HCT116 (cell line): ENCODE results near the gene MAGEA6. TPM values are rescaled to one million over a fixed set of nuclear protein-coding genes. Genes with fewer than 3 reads are reported as not detected.

Source experiments
- ATAC-seq: fragments of 200-7000 bp; cut with Tn5 transposase; 2 replicates; pipeline ENCODE4 v1.9.1; 2020; ENCODE audit warnings: mild to moderate bottlenecking, moderate library complexity
- BruUV-seq: library from RNA; stranded (reverse); fragments of 400-500 nt; replicated peaks from 2 replicates; lab custom pipeline; 2021; lab: Mats Ljungman, UMichigan
- CTCF ChIA-PET: fragments of 300-600 bp; sonication (Branson Sonifier 250); formaldehyde crosslinking; loops from one replicate; lab custom pipeline; 2021; ENCODE audit warnings: antibody characterized with exemption; lab: Charles Lee
- POLR2A ChIA-PET: fragments of 300-600, 350-600 bp; sonication (Branson Sonifier 250); formaldehyde crosslinking; loops from one replicate; lab custom pipeline; 2021; ENCODE audit warnings: antibody characterized with exemption; lab: Charles Lee
- RAD21 ChIA-PET, 2 experiments: fragments of 300-600 bp; sonication (Branson Sonifier 250); formaldehyde crosslinking; loops; one replicate each; lab custom pipeline; 2023; ENCODE audit warnings: low total read pairs in 2 of 2; ENCODE audit not compliant: uncharacterized antibody in 2 of 2, unreplicated experiment in 2 of 2, low non-redundant PET in 1 of 2; lab: Charles Lee
- DNase-seq: peaks from one replicate; pipeline ENCODE4 v3.0.0-alpha.2; 2010; ENCODE audit warnings: low read depth, low spot score
- H2AFZ ChIP-seq: fragments of 200-600 bp; shearing (Covaris generic), sonication (generic); 2 replicates; pipeline ENCODE4 v1.6.1; 2017; ENCODE audit warnings: low read depth, mixed run types, mixed read lengths, antibody characterized with exemption, low read length; ENCODE audit not compliant: poor library complexity, severe bottlenecking
- H3K27ac ChIP-seq: 2 replicates; pipeline ENCODE4 v1.5.1; 2012; ENCODE audit warnings: low read depth, low read length
- H3K27me3 ChIP-seq: fragments of 200-600 bp; sonication (generic); 2 replicates; pipeline ENCODE4 v1.6.1; 2016; ENCODE audit warnings: mixed run types, low read length, mixed read lengths; ENCODE audit not compliant: insufficient read depth
- H3K36me3 ChIP-seq, 2 experiments: fragments of 200-500 bp in 1 of 2; fragments of 200-600 bp in 1 of 2; sonication (Bioruptor generic) in 1 of 2; sonication (generic) in 1 of 2; 2 replicates each; pipeline versions ENCODE4 v1.5.1 to v1.6.1; 2014 to 2016; ENCODE audit warnings: low read length in 2 of 2, inconsistent platforms in 1 of 2, mixed read lengths in 1 of 2, mixed run types in 1 of 2; ENCODE audit not compliant: insufficient read depth in 2 of 2, control insufficient read depth in 1 of 2
- H3K4me1 ChIP-seq, 2 experiments: fragments of 200-600 bp in 1 of 2; sonication (generic) in 1 of 2; 2 replicates each; pipeline versions ENCODE4 v1.5.1 to v1.6.1; 2012 to 2017; ENCODE audit warnings: low read length in 2 of 2, inconsistent platforms in 1 of 2, mild to moderate bottlenecking in 1 of 2, mixed read lengths in 1 of 2, mixed run types in 1 of 2, moderate library complexity in 1 of 2; ENCODE audit not compliant: insufficient read depth in 2 of 2, control insufficient read depth in 1 of 2
- H3K4me2 ChIP-seq: fragments of 200-600 bp; sonication (generic); 2 replicates; pipeline ENCODE4 v1.6.1; 2017; ENCODE audit warnings: mixed run types, low read length, mixed read lengths
- H3K4me3 ChIP-seq, 2 experiments: fragments of 200-600 bp in 1 of 2; sonication (generic) in 1 of 2; replicated peaks in 1 of 2; 2 replicates each; pipeline ENCODE4 v1.5.1; 2011 to 2016; ENCODE audit warnings: low read length in 2 of 2, control low read depth in 1 of 2, low read depth in 1 of 2, mild to moderate bottlenecking in 1 of 2, mixed read lengths in 1 of 2, mixed run types in 1 of 2
- H3K79me2 ChIP-seq: fragments of 200-600 bp; sonication (generic); 2 replicates; pipeline ENCODE4 v1.6.1; 2017; ENCODE audit warnings: mild to moderate bottlenecking, mixed run types, low read length, moderate library complexity, mixed read lengths; ENCODE audit not compliant: insufficient read depth
- H3K9ac ChIP-seq: fragments of 200-600 bp; sonication (generic); 2 replicates; pipeline ENCODE4 v1.6.1; 2016; ENCODE audit warnings: low read length, mixed read lengths
- H3K9me2 ChIP-seq: fragments of 200-600 bp; sonication (generic), shearing (Covaris generic); 2 replicates; pipeline ENCODE4 v1.6.1; 2017; ENCODE audit warnings: mixed run types, mild to moderate bottlenecking, moderate library complexity; ENCODE audit not compliant: insufficient read depth
- H3K9me3 ChIP-seq, 2 experiments: fragments of 200-500 bp in 1 of 2; fragments of 200-600 bp in 1 of 2; sonication (Bioruptor generic) in 1 of 2; sonication (generic) in 1 of 2; 2 replicates each; pipeline ENCODE4 v1.6.1; 2014 to 2017; ENCODE audit warnings: low read length in 2 of 2, mixed read lengths in 2 of 2, inconsistent platforms in 1 of 2, low read depth in 1 of 2, mild to moderate bottlenecking in 1 of 2, mixed run types in 1 of 2, moderate library complexity in 1 of 2; ENCODE audit not compliant: control insufficient read depth in 1 of 2, insufficient read depth in 1 of 2
- H4K20me1 ChIP-seq: fragments of 200-600 bp; sonication (generic), shearing (Covaris generic); 2 replicates; pipeline ENCODE4 v1.6.1; 2017; ENCODE audit warnings: mixed run types, mild to moderate bottlenecking, moderate library complexity; ENCODE audit not compliant: insufficient read depth
- CEBPB ChIP-seq: IDR thresholded peaks from 2 replicates; pipeline ENCODE4 v1.6.1; 2012; ENCODE audit warnings: low read depth
- CTCF ChIP-seq, 3 experiments: fragments of 200-600 bp in 1 of 3; sonication (generic) in 1 of 3; IDR thresholded peaks in 2 of 3; conservative IDR thresholded peaks in 1 of 3; 2 replicates each; pipeline ENCODE4 v1.5.1; 2012 to 2017; ENCODE audit warnings: low read depth in 2 of 3, low read length in 2 of 3, antibody characterized with exemption in 1 of 3, borderline replicate concordance in 1 of 3, control low read depth in 1 of 3, mild to moderate bottlenecking in 1 of 3, mixed read lengths in 1 of 3, mixed run types in 1 of 3, moderate library complexity in 1 of 3; ENCODE audit not compliant: insufficient read depth in 1 of 3
- ELF1 ChIP-seq: IDR thresholded peaks from 2 replicates; pipeline ENCODE4 v1.6.1; 2012; ENCODE audit warnings: low read depth, borderline replicate concordance
- EZH2 ChIP-seq: fragments of 200-600 bp; sonication (generic); IDR thresholded peaks from 2 replicates; pipeline ENCODE4 v1.6.1; 2017; ENCODE audit warnings: antibody characterized with exemption, mixed run types
- EZH2phosphoT487 ChIP-seq: fragments of 200-600 bp; IDR thresholded peaks from 2 replicates; pipeline ENCODE4 v1.6.1; 2018; ENCODE audit warnings: antibody characterized with exemption, borderline replicate concordance
- FOSL1 ChIP-seq: IDR thresholded peaks from 2 replicates; pipeline ENCODE4 v1.6.1; 2012; ENCODE audit warnings: low read depth
- JUND ChIP-seq: IDR thresholded peaks from 2 replicates; pipeline ENCODE4 v1.6.1; 2012
- POLR2A ChIP-seq: IDR thresholded peaks from 2 replicates; pipeline ENCODE4 v1.7.0; 2011; ENCODE audit warnings: borderline replicate concordance; ENCODE audit not compliant: insufficient read depth, insufficient read length; ENCODE audit errors: extremely low read depth
- POLR2AphosphoS5 ChIP-seq: IDR thresholded peaks from 2 replicates; pipeline ENCODE4 v1.6.1; 2011; ENCODE audit warnings: mild to moderate bottlenecking, low read depth, low read length, moderate library complexity
- RAD21 ChIP-seq: IDR thresholded peaks from 2 replicates; pipeline ENCODE4 v1.6.1; 2012; ENCODE audit warnings: low read depth, mild to moderate bottlenecking
- SIN3A ChIP-seq: IDR thresholded peaks from 2 replicates; pipeline ENCODE4 v1.6.1; 2012; ENCODE audit warnings: low read depth
- SP1 ChIP-seq: IDR thresholded peaks from 2 replicates; pipeline ENCODE4 v1.6.1; 2012; ENCODE audit warnings: low read depth
- SRF ChIP-seq: IDR thresholded peaks from 2 replicates; pipeline ENCODE4 v1.6.1; 2012; ENCODE audit warnings: low read depth
- TCF7L2 ChIP-seq: IDR thresholded peaks from 2 replicates; pipeline ENCODE4 v1.7.0; 2011; ENCODE audit warnings: borderline replicate concordance, inconsistent platforms; ENCODE audit not compliant: insufficient read depth, insufficient read length; ENCODE audit errors: extremely low read depth
- YY1 ChIP-seq: IDR thresholded peaks from 2 replicates; pipeline ENCODE4 v1.6.1; 2011; ENCODE audit warnings: low read length, low read depth, moderate library complexity, mild to moderate bottlenecking; ENCODE audit not compliant: insufficient replicate concordance; ENCODE audit errors: extremely low read depth
- ZFX ChIP-seq: fragments of 450-650 bp; IDR thresholded peaks from 2 replicates; pipeline ENCODE4 v1.6.1; 2017
- ZNF274 ChIP-seq: fragments of 200-500 bp; sonication (Bioruptor generic); IDR thresholded peaks from 2 replicates; pipeline ENCODE4 v1.6.1; 2014; ENCODE audit warnings: mild to moderate bottlenecking, low read depth, low read length, inconsistent platforms
- intact Hi-C: fragments of 100-400 bp; cut with micrococcal nuclease; formaldehyde crosslinking; loops from 2 replicates; pipeline ENCODE4 v1.10.0; 2022
- total RNA-seq: library from RNA; stranded (reverse); gene quantifications from one replicate; pipeline ENCODE4 v1.2.1, GENCODE V29; 2021; ENCODE audit not compliant: unreplicated experiment
- TF ChIP-seq, protein P1 (sequence below): IDR thresholded peaks from 2 replicates; pipeline ENCODE4 v1.6.1; 2011; ENCODE audit warnings: mild to moderate bottlenecking, low read length, moderate library complexity; ENCODE audit not compliant: insufficient replicate concordance; ENCODE audit errors: extremely low read depth
- TF ChIP-seq, protein P2 (sequence below): IDR thresholded peaks from 2 replicates; pipeline ENCODE4 v1.6.1; 2012; ENCODE audit warnings: low read depth
- TF ChIP-seq, protein P3 (sequence below): IDR thresholded peaks from 2 replicates; pipeline ENCODE4 v1.6.1; 2012

MAGEA6 gene
- total RNA-seq, 1 experiment from 2014 or later: 0.57 TPM

- no peak overlapping the region for H3K27ac ChIP-seq
- no peaks in the 10 kb centered on the region for H3K4me1 ChIP-seq
- TF ChIP-seq YY1 (no peak), JUND (no peak), EZH2 (no peak), CTCF (IDR thresholded peaks at IDR 0.05 in 2 of 3, conservative IDR thresholded peaks at IDR 0.05 in 1 of 3; ENCODE audit: borderline replicate concordance in 1 of 3, insufficient read depth in 1 of 3, low read depth in 2 of 3, low read length in 2 of 3) (no peak), RAD21 (no peak), CEBPB (no peak), ELF1 (no peak), TCF7L2 (no peak), ZNF274 (no peak), POLR2AphosphoS5 (no peak), ZFX (no peak), SRF (no peak), SIN3A (no peak), POLR2A (no peak), SP1 (no peak), EZH2phosphoT487 (no peak), FOSL1 (no peak)
- TF ChIP-seq, protein P1, sequence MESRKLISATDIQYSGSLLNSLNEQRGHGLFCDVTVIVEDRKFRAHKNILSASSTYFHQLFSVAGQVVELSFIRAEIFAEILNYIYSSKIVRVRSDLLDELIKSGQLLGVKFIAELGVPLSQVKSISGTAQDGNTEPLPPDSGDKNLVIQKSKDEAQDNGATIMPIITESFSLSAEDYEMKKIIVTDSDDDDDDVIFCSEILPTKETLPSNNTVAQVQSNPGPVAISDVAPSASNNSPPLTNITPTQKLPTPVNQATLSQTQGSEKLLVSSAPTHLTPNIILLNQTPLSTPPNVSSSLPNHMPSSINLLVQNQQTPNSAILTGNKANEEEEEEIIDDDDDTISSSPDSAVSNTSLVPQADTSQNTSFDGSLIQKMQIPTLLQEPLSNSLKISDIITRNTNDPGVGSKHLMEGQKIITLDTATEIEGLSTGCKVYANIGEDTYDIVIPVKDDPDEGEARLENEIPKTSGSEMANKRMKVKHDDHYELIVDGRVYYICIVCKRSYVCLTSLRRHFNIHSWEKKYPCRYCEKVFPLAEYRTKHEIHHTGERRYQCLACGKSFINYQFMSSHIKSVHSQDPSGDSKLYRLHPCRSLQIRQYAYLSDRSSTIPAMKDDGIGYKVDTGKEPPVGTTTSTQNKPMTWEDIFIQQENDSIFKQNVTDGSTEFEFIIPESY: no peak
- TF ChIP-seq, protein P2, sequence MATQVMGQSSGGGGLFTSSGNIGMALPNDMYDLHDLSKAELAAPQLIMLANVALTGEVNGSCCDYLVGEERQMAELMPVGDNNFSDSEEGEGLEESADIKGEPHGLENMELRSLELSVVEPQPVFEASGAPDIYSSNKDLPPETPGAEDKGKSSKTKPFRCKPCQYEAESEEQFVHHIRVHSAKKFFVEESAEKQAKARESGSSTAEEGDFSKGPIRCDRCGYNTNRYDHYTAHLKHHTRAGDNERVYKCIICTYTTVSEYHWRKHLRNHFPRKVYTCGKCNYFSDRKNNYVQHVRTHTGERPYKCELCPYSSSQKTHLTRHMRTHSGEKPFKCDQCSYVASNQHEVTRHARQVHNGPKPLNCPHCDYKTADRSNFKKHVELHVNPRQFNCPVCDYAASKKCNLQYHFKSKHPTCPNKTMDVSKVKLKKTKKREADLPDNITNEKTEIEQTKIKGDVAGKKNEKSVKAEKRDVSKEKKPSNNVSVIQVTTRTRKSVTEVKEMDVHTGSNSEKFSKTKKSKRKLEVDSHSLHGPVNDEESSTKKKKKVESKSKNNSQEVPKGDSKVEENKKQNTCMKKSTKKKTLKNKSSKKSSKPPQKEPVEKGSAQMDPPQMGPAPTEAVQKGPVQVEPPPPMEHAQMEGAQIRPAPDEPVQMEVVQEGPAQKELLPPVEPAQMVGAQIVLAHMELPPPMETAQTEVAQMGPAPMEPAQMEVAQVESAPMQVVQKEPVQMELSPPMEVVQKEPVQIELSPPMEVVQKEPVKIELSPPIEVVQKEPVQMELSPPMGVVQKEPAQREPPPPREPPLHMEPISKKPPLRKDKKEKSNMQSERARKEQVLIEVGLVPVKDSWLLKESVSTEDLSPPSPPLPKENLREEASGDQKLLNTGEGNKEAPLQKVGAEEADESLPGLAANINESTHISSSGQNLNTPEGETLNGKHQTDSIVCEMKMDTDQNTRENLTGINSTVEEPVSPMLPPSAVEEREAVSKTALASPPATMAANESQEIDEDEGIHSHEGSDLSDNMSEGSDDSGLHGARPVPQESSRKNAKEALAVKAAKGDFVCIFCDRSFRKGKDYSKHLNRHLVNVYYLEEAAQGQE: no peak
- TF ChIP-seq, protein P3, sequence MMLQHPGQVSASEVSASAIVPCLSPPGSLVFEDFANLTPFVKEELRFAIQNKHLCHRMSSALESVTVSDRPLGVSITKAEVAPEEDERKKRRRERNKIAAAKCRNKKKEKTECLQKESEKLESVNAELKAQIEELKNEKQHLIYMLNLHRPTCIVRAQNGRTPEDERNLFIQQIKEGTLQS: no peak
- H4K20me1 ChIP-seq: no peaks in the 10 kb centered on the region
- no peaks in the 10 kb centered on the region for H3K27me3 ChIP-seq
- POLR2A ChIA-PET: no interaction called here
- DNase-seq (no peak), ATAC-seq (no peak)
- CTCF ChIA-PET: no interaction called here
- no peak overlapping the region for H2AFZ ChIP-seq
- H3K9me3 ChIP-seq: no peaks in the 10 kb centered on the region
- H3K4me3 ChIP-seq: no peak overlapping the region
- H3K4me2 ChIP-seq: no peak overlapping the region
- RAD21 ChIA-PET: no interaction called here
- no TSS peak for BruUV-seq
- H3K9ac ChIP-seq: no peak overlapping the region
- no peaks in the 10 kb centered on the region for H3K9me2 ChIP-seq
- H3K79me2 ChIP-seq: no peaks in the 10 kb centered on the region
- H3K36me3 ChIP-seq: no peaks in the 10 kb centered on the region
- intact Hi-C loops: no loop called here
These were observed 48.9 kb upstream of the MAGEA6 start for GRCh38 chrX:152818356-152818755.
